Smooth muscle cell (in vitro differentiated cells): Measurements from ENCODE around the gene WBP11. TPM values are rescaled to one million over a fixed set of nuclear protein-coding genes. Genes with fewer than 3 reads are reported as not detected.

ENCODE experiments used
- DNase-seq: peaks from one replicate; lab custom pipeline; 2025; ENCODE audit not compliant: unreplicated experiment; lab: John Stamatoyannopoulos, UW
- H2AFZ ChIP-seq: fragments of 200-600 bp; sonication (generic); 2 replicates; pipeline ENCODE4 v1.6.0; 2016; ENCODE audit warnings: antibody characterized with exemption, low read depth, mild to moderate bottlenecking
- H3F3A ChIP-seq: fragments of 200-600 bp; sonication (generic); 2 replicates; pipeline ENCODE4 v1.6.0; 2017; ENCODE audit warnings: antibody characterized with exemption, low read depth
- H3K27ac ChIP-seq: fragments of 200-600 bp; sonication (generic); 2 replicates; pipeline ENCODE4 v1.5.1; 2016; ENCODE audit warnings: low read depth, mild to moderate bottlenecking
- H3K27me3 ChIP-seq: fragments of 200-600 bp; sonication (generic); 2 replicates; pipeline ENCODE4 v1.6.1; 2016; ENCODE audit warnings: low read depth, mild to moderate bottlenecking
- H3K36me3 ChIP-seq: fragments of 200-600 bp; sonication (generic); 2 replicates; pipeline ENCODE4 v1.5.1; 2016; ENCODE audit warnings: low read depth
- H3K4me1 ChIP-seq: fragments of 200-600 bp; sonication (generic); 2 replicates; pipeline ENCODE4 v1.5.1; 2016; ENCODE audit warnings: low read depth
- H3K4me2 ChIP-seq: fragments of 200-600 bp; sonication (generic); 2 replicates; pipeline ENCODE4 v1.6.0; 2016; ENCODE audit warnings: mild to moderate bottlenecking
- H3K4me3 ChIP-seq: fragments of 200-600 bp; sonication (generic); 2 replicates; pipeline ENCODE4 v1.5.1; 2016; ENCODE audit warnings: mild to moderate bottlenecking
- H3K79me2 ChIP-seq: fragments of 200-600 bp; sonication (generic); 2 replicates; pipeline ENCODE4 v1.6.0; 2016; ENCODE audit warnings: low read depth, mild to moderate bottlenecking
- H3K9ac ChIP-seq: fragments of 200-600 bp; sonication (generic); 2 replicates; pipeline ENCODE4 v1.6.0; 2016; ENCODE audit warnings: low read depth
- H3K9me3 ChIP-seq: fragments of 200-600 bp; sonication (generic); replicated peaks from 2 replicates; pipeline ENCODE4 v1.5.1; 2016; ENCODE audit warnings: low read depth
- H4K20me1 ChIP-seq: fragments of 200-600 bp; sonication (generic); 2 replicates; pipeline ENCODE4 v1.6.0; 2016; ENCODE audit warnings: low read depth
- CTCF ChIP-seq: fragments of 200-600 bp; sonication (generic); IDR thresholded peaks from 2 replicates; pipeline ENCODE4 v1.5.1; 2017; ENCODE audit warnings: borderline replicate concordance, mild to moderate bottlenecking, antibody characterized with exemption; ENCODE audit not compliant: insufficient read depth, poor library complexity, severe bottlenecking
- WGBS: methylation state at CpG from one replicate; pipeline ENCODE4 v1.1.7; 2016; ENCODE audit warnings: low lambda C conversion rate; 5-methylcytosine and 5-hydroxymethylcytosine counted together
- polyA plus RNA-seq: library from polyadenylated mRNA; unstranded; fragments of >200 nt; fragmentation: Nextera tagmentation; extraction: Ambion mirVana; gene quantifications from 2 replicates; pipeline ENCODE4 v1.2.1, GENCODE V29; 2016
- total RNA-seq: library from RNA; depleted of rRNA; stranded (reverse); fragments of >200 nt; gene quantifications from 2 replicates; pipeline ENCODE4 v1.2.3, GENCODE V29; 2014

Gene WBP11
- total and polyA plus RNA-seq, 2 experiments from 2014 or later, result 20.6 to 55.7 TPM

GRCh38 chr12:14802247-14802646 is 1.0 kb downstream of the WBP11 start:
- H3K4me1 ChIP-seq, result peaks cover 18% of the 10 kb centered on the region
- WGBS, result 69% methylated on average over 4 of the region's 4 CpGs
- H3K36me3 ChIP-seq, result peaks cover 5% of the 10 kb centered on the region
- peak overlapping the region; percentile 91 for H3K4me3 ChIP-seq
- peak overlapping the region; percentile 96 for H3K4me2 ChIP-seq
- no peaks in the 10 kb centered on the region for H3K27me3 ChIP-seq
- no peaks in the 10 kb centered on the region for H3F3A ChIP-seq
- H4K20me1 ChIP-seq, result peaks cover 12% of the 10 kb centered on the region
- TF ChIP-seq CTCF, result no peak
- H3K27ac ChIP-seq, result peak overlapping the region; percentile 97
- H2AFZ ChIP-seq, result no peak overlapping the region
- peak overlapping the region; percentile 99 for H3K9ac ChIP-seq
- no peak for DNase-seq
- no peaks in the 10 kb centered on the region for H3K9me3 ChIP-seq
- H3K79me2 ChIP-seq, result peaks cover 54% of the 10 kb centered on the region

- Histone ChIP-seq H3K36me3 (peaks cover 51% of the 10 kb centered on the region), H4K20me1 (no peaks in the 10 kb centered on the region), H2AFZ (no peak overlapping the region), H3K4me3 (no peak overlapping the region), H3K27ac (no peak overlapping the region), H3K27me3 (no peaks in the 10 kb centered on the region), H3F3A (no peaks in the 10 kb centered on the region), H3K9ac (no peak overlapping the region), H3K79me2 (peaks cover 21% of the 10 kb centered on the region), H3K9me3 (no peaks in the 10 kb centered on the region), H3K4me1 (no peaks in the 10 kb centered on the region), H3K4me2 (no peak overlapping the region)
- TF ChIP-seq CTCF, result no peak
- DNase-seq, result no peak
- 63% methylated on average over 4 of the region's 4 CpGs for WGBS
These were observed 8.2 kb downstream of the WBP11 start for GRCh38 chr12:14795028-14795448.

GRCh38 chr12:14785568-14785967 is 17.7 kb downstream of the WBP11 start:
- Histone ChIP-seq H3K27ac (no peak overlapping the region), H3K9me3 (no peaks in the 10 kb centered on the region), H3F3A (no peaks in the 10 kb centered on the region), H3K4me1 (no peaks in the 10 kb centered on the region), H3K4me2 (no peak overlapping the region), H2AFZ (no peak overlapping the region), H3K79me2 (no peaks in the 10 kb centered on the region), H3K9ac (no peak overlapping the region), H3K36me3 (peaks cover 45% of the 10 kb centered on the region), H4K20me1 (no peaks in the 10 kb centered on the region), H3K4me3 (no peak overlapping the region), H3K27me3 (no peaks in the 10 kb centered on the region)
- 97% methylated on average over 3 of the region's 3 CpGs for WGBS
- TF ChIP-seq CTCF, result no peak
- DNase-seq, result no peak

DNA sequence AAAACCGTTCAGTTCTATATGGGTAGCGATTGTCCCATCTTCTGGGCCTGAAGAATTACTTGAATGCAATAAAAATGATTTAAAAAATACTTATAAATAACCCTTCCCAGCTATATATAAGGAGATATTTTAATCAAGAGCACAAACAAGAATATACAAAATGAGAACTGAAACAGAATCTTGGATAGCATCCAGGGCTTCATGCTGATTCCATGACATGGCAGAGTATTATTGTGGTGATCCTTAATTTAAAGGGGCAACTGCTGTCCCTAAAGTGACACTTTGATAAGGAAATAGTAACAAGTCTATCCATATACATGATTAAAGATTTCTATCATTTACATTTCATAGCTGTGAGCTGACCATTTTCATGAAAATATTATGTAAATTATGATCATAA is 18.8 kb downstream of the WBP11 start:
- DNase-seq, result no peak
- no peak overlapping the region for H2AFZ ChIP-seq
- no peaks in the 10 kb centered on the region for H3K4me1 ChIP-seq
- no peak overlapping the region for H3K4me2 ChIP-seq
- H3K79me2 ChIP-seq, result no peaks in the 10 kb centered on the region
- H3F3A ChIP-seq, result no peaks in the 10 kb centered on the region
- no peaks in the 10 kb centered on the region for H3K27me3 ChIP-seq
- H4K20me1 ChIP-seq, result no peaks in the 10 kb centered on the region
- WGBS, result 98% methylated on average over 2 of the region's 2 CpGs
- H3K36me3 ChIP-seq, result peaks cover 34% of the 10 kb centered on the region
- no peaks in the 10 kb centered on the region for H3K9me3 ChIP-seq
- no peak overlapping the region for H3K9ac ChIP-seq
- TF ChIP-seq CTCF, result no peak
- H3K27ac ChIP-seq, result no peak overlapping the region
- H3K4me3 ChIP-seq, result no peak overlapping the region
